GM12878 (cell line): Measurements from ENCODE around the gene MARCHF9. TPM values are rescaled to one million over a fixed set of nuclear protein-coding genes. Genes with fewer than 3 reads are reported as not detected.

ENCODE experiments used
- ATAC-seq: fragments of 200-7000 bp; cut with Tn5 transposase; 3 replicates; pipeline ENCODE4 v1.9.1; 2020; ENCODE audit warnings: mild to moderate bottlenecking, moderate library complexity
- BruUV-seq: library from RNA; stranded (reverse); fragments of 400-500 nt; replicated peaks from 2 replicates; lab custom pipeline; 2021; lab: Mats Ljungman, UMichigan
- CTCF ChIA-PET: fragments of 300-600 bp; sonication (Branson Sonifier 250); formaldehyde crosslinking; extraction: SDS; loops from one replicate; lab custom pipeline; 2021; ENCODE audit warnings: inconsistent platforms; lab: Yijun Ruan, JAX
- POLR2A ChIA-PET: fragments of 350-600 bp; formaldehyde crosslinking; extraction: SDS; loops from one replicate; lab custom pipeline; 2021; ENCODE audit warnings: inconsistent platforms; lab: Charles Lee
- RAD21 ChIA-PET: fragments of 300-600 bp; sonication (Branson Sonifier 250); formaldehyde crosslinking; loops from one replicate; lab custom pipeline; 2023; ENCODE audit warnings: antibody characterized with exemption; ENCODE audit not compliant: unreplicated experiment; lab: Charles Lee
- SMC1A ChIA-PET: fragments of 300-600 bp; sonication (Branson Sonifier 250); formaldehyde crosslinking; loops from one replicate; lab custom pipeline; 2023; ENCODE audit not compliant: unreplicated experiment, uncharacterized antibody; lab: Charles Lee
- DNase-seq: peaks from one replicate; pipeline ENCODE4 v3.0.0-alpha.2; 2011; ENCODE audit warnings: low read depth, low spot score
- FAIRE-seq: peaks from 3 replicates; lab custom pipeline; 2011; peaks lifted over from hg19 to GRCh38; lab: Jason Lieb, UNC
- H2AFZ ChIP-seq: 2 replicates; pipeline ENCODE4 v1.6.0; 2011; ENCODE audit warnings: low read depth, low read length, control low read depth; ENCODE audit not compliant: control insufficient read depth
- H3K27ac ChIP-seq: 2 replicates; pipeline ENCODE4 v1.5.1; 2011; ENCODE audit warnings: control low read depth; ENCODE audit not compliant: control insufficient read depth, insufficient read depth
- H3K27me3 ChIP-seq, 2 experiments: replicated peaks in 1 of 2; 2 replicates each; pipeline versions ENCODE4 v1.6.0 to v1.6.1; 2011; ENCODE audit warnings: low read length in 1 of 2; ENCODE audit not compliant: control insufficient read depth in 2 of 2, insufficient read depth in 2 of 2
- H3K36me3 ChIP-seq, 2 experiments: 2 replicates each; pipeline ENCODE4 v1.5.1; 2011; ENCODE audit warnings: low read length in 1 of 2; ENCODE audit not compliant: control insufficient read depth in 2 of 2, insufficient read depth in 2 of 2
- H3K4me1 ChIP-seq: 2 replicates; pipeline ENCODE4 v1.6.1; 2011; ENCODE audit warnings: mild to moderate bottlenecking, low read length, moderate library complexity, mixed read lengths; ENCODE audit not compliant: control insufficient read depth, insufficient read depth
- H3K4me2 ChIP-seq: 2 replicates; pipeline ENCODE4 v1.6.0; 2011; ENCODE audit warnings: control low read depth; ENCODE audit not compliant: control insufficient read depth, insufficient read depth
- H3K4me3 ChIP-seq: fragments of 200-600 bp; sonication (generic); 2 replicates; pipeline ENCODE4 v1.5.1; 2016
- H3K79me2 ChIP-seq: 2 replicates; pipeline ENCODE4 v1.6.0; 2011; ENCODE audit warnings: low read length; ENCODE audit not compliant: control insufficient read depth, insufficient read depth
- H3K9ac ChIP-seq: 2 replicates; pipeline ENCODE4 v1.8.0; 2011; ENCODE audit warnings: low read length, control low read depth, mixed read lengths; ENCODE audit not compliant: control insufficient read depth, insufficient read depth
- H3K9me3 ChIP-seq: replicated peaks from 3 replicates; pipeline ENCODE4 v1.5.1; 2011; ENCODE audit warnings: mild to moderate bottlenecking, low read length; ENCODE audit not compliant: control insufficient read depth, insufficient read depth
- H4K20me1 ChIP-seq: 2 replicates; pipeline ENCODE4 v1.6.0; 2011; ENCODE audit not compliant: control insufficient read depth, insufficient read depth
- BRCA1 ChIP-seq: IDR thresholded peaks from 2 replicates; pipeline ENCODE4 v1.6.1; 2011; ENCODE audit warnings: low read depth, low read length, improper control_type of control experiment
- CEBPZ ChIP-seq: fragments of 150-350 bp; IDR thresholded peaks from 2 replicates; pipeline ENCODE4 v1.6.1; 2016; ENCODE audit warnings: low read depth, low read length
- CREB1 ChIP-seq: IDR thresholded peaks from 2 replicates; pipeline ENCODE4 v1.6.1; 2012; ENCODE audit warnings: low read depth, mild to moderate bottlenecking, inconsistent platforms
- EZH2 ChIP-seq: IDR thresholded peaks from 2 replicates; pipeline ENCODE4 v1.6.1; 2012; ENCODE audit warnings: low read depth, mild to moderate bottlenecking, control low read depth, inconsistent platforms, low read length, borderline replicate concordance; ENCODE audit not compliant: control insufficient read depth
- IKZF2 ChIP-seq, 2 experiments: fragments of 450-650 bp; IDR thresholded peaks; 2 replicates each; pipeline ENCODE4 v1.6.1; 2017; ENCODE audit warnings: mild to moderate bottlenecking in 2 of 2, moderate library complexity in 2 of 2
- MXI1 ChIP-seq: fragments of 150-350 bp; IDR thresholded peaks from 2 replicates; pipeline ENCODE4 v1.6.1; 2011; ENCODE audit warnings: low read depth, mild to moderate bottlenecking, inconsistent platforms, low read length, improper control_type of control experiment
- PAX8 ChIP-seq: fragments of 450-650 bp; IDR thresholded peaks from 2 replicates; pipeline ENCODE4 v1.6.1; 2017; ENCODE audit warnings: mild to moderate bottlenecking, moderate library complexity
- PKNOX1 ChIP-seq: fragments of 450-650 bp; IDR thresholded peaks from 2 replicates; pipeline ENCODE4 v1.6.1; 2016; ENCODE audit warnings: mild to moderate bottlenecking
- PRDM15 ChIP-seq: fragments of 450-650 bp; formaldehyde crosslinking; IDR thresholded peaks from 2 replicates; pipeline ENCODE4 v1.4.0; 2020; ENCODE audit warnings: mild to moderate bottlenecking, moderate library complexity
- RCOR1 ChIP-seq: conservative IDR thresholded peaks from 2 replicates; pipeline ENCODE4 v1.6.1; 2012; ENCODE audit warnings: low read depth, low read length, improper control_type of control experiment
- SMAD1 ChIP-seq: fragments of 450-650 bp; IDR thresholded peaks from 2 replicates; pipeline ENCODE4 v1.6.1; 2018; ENCODE audit warnings: mild to moderate bottlenecking, low read depth; ENCODE audit not compliant: partially characterized antibody
- SUPT20H ChIP-seq: IDR thresholded peaks from 2 replicates; pipeline ENCODE4 v1.6.1; 2011; ENCODE audit warnings: low read depth, mild to moderate bottlenecking, low read length, moderate library complexity, borderline replicate concordance; ENCODE audit not compliant: control insufficient read depth
- TBL1XR1 ChIP-seq: IDR thresholded peaks from 2 replicates; pipeline ENCODE4 v1.6.1; 2012; ENCODE audit warnings: low read depth, low read length, improper control_type of control experiment
- WGBS: methylation state at CpG from one replicate; pipeline ENCODE4 v1.1.6; 2016; ENCODE audit warnings: low lambda C conversion rate; ENCODE audit not compliant: insufficient replicate concordance, insufficient coverage; ENCODE audit errors: missing lambda C conversion rate; 5-methylcytosine and 5-hydroxymethylcytosine counted together
- in situ Hi-C: fragments of 300-500 bp; cut with MboI; formaldehyde crosslinking; loops from 9 replicates; pipeline ENCODE4 v1.14.3; 2018; ENCODE audit warnings: mixed read lengths
- intact Hi-C: fragments of 100-400 bp; cut with micrococcal nuclease; formaldehyde crosslinking; loops from one replicate; pipeline ENCODE4 v1.14.2; 2022; ENCODE audit not compliant: unreplicated experiment
- polyA plus RNA-seq, 11 experiments: library from polyadenylated mRNA; depleted of rRNA in 4 of 11; unstranded in 6 of 11; stranded (reverse) in 5 of 11; fragments of >200 nt; fragmentation: Nextera tagmentation in 4 of 11; fragmentation: Illumina TruSeq in 1 of 11; extraction: Ambion mirVana in 4 of 11; extraction: Trizol in 1 of 11; gene quantifications; 1 replicate in 1 of 11; 2 replicates in 10 of 11; pipeline versions ENCODE4 v1.2.1 to v1.2.3, GENCODE V29; 2011 to 2016; ENCODE audit warnings: inconsistent platforms in 2 of 11, missing spikeins in 2 of 11, low read depth in 1 of 11
- total RNA-seq, 4 experiments: library from RNA; depleted of rRNA in 3 of 4; stranded (reverse); fragments of >200 nt in 3 of 4; fragmentation: Illumina TruSeq in 1 of 4; extraction: Trizol in 1 of 4; gene quantifications; 2 replicates each; pipeline versions ENCODE4 v1.2.1 to v1.2.3, GENCODE V29; 2013 to 2021

The MARCHF9 gene
- total and polyA plus RNA-seq, 10 of the 15 experiments (the other 5 are each of a cell fraction or from before 2014, with no cell fraction given), result 2.4 to 29.3 (median 13.0) TPM

GRCh38 chr12:57756406-57757341 lies 1.8 kb downstream of the MARCHF9 start:
- no peaks in the 10 kb centered on the region; the same call in 2 of the 3 replicates for H3K9me3 ChIP-seq
- ATAC-seq (peak; percentile 62), DNase-seq (no peak), FAIRE-seq (peak; percentile 72)
- no peaks in the 10 kb centered on the region for H3K27me3 ChIP-seq
- ChIA-PET CTCF (interaction anchor here (0.7 to 4.7 kb wide), 37 partner anchors 8 to 691 kb away, joined by 3 to 62 read pairs (median 5); partner anchors contain the start of genes CYP27B1, EEF1AKMT3, METTL1 and TSFM), RAD21 (interaction anchor here (0.7 to 2.0 kb wide), 9 partner anchors 12 to 185 kb away, joined by 3 to 13 read pairs (median 3); partner anchors contain the start of genes ATP23, EEF1AKMT3, METTL1 and TSPAN31), POLR2A (interaction anchor here (0.6 to 2.5 kb wide), 10 partner anchors 8 to 184 kb away, joined by 3 to 19 read pairs (median 4); partner anchors contain the start of genes EEF1AKMT3, METTL1 and TSPAN31), SMC1A (interaction anchor here (0.7 to 1.9 kb wide), 13 partner anchors 10 to 149 kb away, joined by 3 to 14 read pairs (median 4); partner anchors contain the start of genes CYP27B1, EEF1AKMT3, METTL1 and TSFM)
- BruUV-seq, result no TSS peak
- peak overlapping the region; percentile 85 for H3K4me3 ChIP-seq
- peak overlapping the region; percentile 61 for H2AFZ ChIP-seq
- H3K27ac ChIP-seq, result no peak overlapping the region
- 9% methylated on average over 20 of the region's 22 CpGs for WGBS
- H3K4me2 ChIP-seq, result peak overlapping the region; percentile 58
- H3K9ac ChIP-seq, result peak overlapping the region; percentile 60
- no peaks in the 10 kb centered on the region; the same call in 1 of the 2 replicates for H4K20me1 ChIP-seq
- H3K4me1 ChIP-seq, result peaks cover 20% of the 10 kb centered on the region
- in situ Hi-C loops, result no loop called here
- H3K36me3 ChIP-seq, result peaks cover 0 to 3% of the 10 kb centered on the region in 2 experiments; a peak in 2 of 4 replicates
- H3K79me2 ChIP-seq, result peaks cover 5% of the 10 kb centered on the region
- intact Hi-C loops, result loop anchor here (1.0 to 10.0 kb wide), 4 partner anchors 16 to 282 kb away; partner anchors contain the start of genes ARHGAP9, EEF1AKMT3 and METTL1
- TF ChIP-seq EZH2 (no peak), CREB1 (peak; percentile 57), BRCA1 (no peak), MXI1 (no peak), CEBPZ (no peak), PRDM15 (no peak), SUPT20H (no peak), SMAD1 (no peak), RCOR1 (no peak), IKZF2 (IDR thresholded peaks at IDR 0.05) (peak in 1 of 2 experiments; percentile 22; a peak in 1 of 4 replicates), PAX8 (no peak), PKNOX1 (peak; percentile 72), TBL1XR1 (no peak)
